ENCODE data around the gene ARL6IP1.
A peak's percentile ranks its signal among the peaks of the same experiment; 100 is the strongest.

Gene ARL6IP1

DNA sequence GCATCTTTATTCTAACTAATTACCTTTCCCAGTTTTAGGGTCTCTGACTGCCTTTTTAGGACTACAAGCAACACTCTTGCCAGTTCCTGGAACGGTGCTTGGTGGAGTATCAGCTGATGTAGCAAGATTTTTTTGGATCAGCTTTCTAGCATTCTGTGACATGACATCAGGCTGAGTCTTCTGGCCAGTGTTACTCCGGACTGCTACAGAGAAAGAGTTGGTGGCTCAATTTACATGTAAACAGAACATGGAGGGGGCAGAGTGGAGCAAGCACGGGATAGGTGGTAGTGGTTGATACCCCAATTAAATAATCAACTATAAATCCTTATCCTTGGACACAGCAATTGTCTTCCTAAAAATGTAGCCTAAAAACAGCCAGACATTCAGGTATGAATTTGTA is 10.6 kb upstream of the ARL6IP1 start:
- DNase-seq (ENCODE audit: low read depth): no peak
- TF ChIP-seq, protein P1, sequence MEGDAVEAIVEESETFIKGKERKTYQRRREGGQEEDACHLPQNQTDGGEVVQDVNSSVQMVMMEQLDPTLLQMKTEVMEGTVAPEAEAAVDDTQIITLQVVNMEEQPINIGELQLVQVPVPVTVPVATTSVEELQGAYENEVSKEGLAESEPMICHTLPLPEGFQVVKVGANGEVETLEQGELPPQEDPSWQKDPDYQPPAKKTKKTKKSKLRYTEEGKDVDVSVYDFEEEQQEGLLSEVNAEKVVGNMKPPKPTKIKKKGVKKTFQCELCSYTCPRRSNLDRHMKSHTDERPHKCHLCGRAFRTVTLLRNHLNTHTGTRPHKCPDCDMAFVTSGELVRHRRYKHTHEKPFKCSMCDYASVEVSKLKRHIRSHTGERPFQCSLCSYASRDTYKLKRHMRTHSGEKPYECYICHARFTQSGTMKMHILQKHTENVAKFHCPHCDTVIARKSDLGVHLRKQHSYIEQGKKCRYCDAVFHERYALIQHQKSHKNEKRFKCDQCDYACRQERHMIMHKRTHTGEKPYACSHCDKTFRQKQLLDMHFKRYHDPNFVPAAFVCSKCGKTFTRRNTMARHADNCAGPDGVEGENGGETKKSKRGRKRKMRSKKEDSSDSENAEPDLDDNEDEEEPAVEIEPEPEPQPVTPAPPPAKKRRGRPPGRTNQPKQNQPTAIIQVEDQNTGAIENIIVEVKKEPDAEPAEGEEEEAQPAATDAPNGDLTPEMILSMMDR (IDR thresholded peaks at IDR 0.05; ENCODE audit: insufficient read depth, low read depth, low read length, missing control alignments): no peak
- no peak overlapping the region for H3K4me3 ChIP-seq (ENCODE audit: low read length)

- no peak for DNase-seq (ENCODE audit: low read depth)
- TF ChIP-seq, protein P1 (IDR thresholded peaks at IDR 0.05; ENCODE audit: insufficient read depth, low read depth, low read length, missing control alignments): no peak
- H3K4me3 ChIP-seq (ENCODE audit: low read length): no peak overlapping the region
Observed at GRCh38 chr16:18809165-18809564, 7.8 kb upstream of the ARL6IP1 start.

- no peak for DNase-seq (ENCODE audit: low read depth)
- no peak overlapping the region for H3K4me3 ChIP-seq (ENCODE audit: low read length)
- TF ChIP-seq, protein P1 (IDR thresholded peaks at IDR 0.05; ENCODE audit: insufficient read depth, low read depth, low read length, missing control alignments): no peak
Observed at GRCh38 chr16:18805257-18805773, 4.0 kb upstream of the ARL6IP1 start.

DNA sequence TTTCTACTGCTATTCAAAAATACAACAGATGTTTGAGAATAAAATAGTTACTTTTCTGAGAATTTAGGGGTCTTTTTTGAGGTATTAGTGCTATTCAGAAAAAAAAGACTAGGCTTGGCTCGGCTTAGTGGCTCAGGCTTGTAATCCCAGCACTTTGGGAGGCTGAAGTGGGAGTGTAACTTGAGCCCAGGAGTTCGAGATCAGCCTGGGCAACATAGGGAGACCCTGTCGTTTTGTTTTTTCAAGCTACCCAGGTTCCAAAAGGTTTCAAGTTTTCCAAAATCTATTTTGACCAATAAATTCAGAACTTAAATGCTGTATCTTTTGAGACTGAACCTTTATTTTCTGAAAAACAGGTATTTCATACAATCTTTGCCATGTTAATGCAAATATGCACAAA is 3.2 kb upstream of the ARL6IP1 start:
- H3K4me3 ChIP-seq (ENCODE audit: low read length): no peak overlapping the region
- TF ChIP-seq, protein P1 (IDR thresholded peaks at IDR 0.05; ENCODE audit: insufficient read depth, low read depth, low read length, missing control alignments): no peak
- no peak for DNase-seq (ENCODE audit: low read depth)

- DNase-seq (ENCODE audit: low read depth): peak; percentile 41
- H3K4me3 ChIP-seq (ENCODE audit: low read length): no peak overlapping the region
- TF ChIP-seq, protein P1 (IDR thresholded peaks at IDR 0.05; ENCODE audit: insufficient read depth, low read depth, low read length, missing control alignments): no peak
Observed at GRCh38 chr16:18803569-18804462, 2.5 kb upstream of the ARL6IP1 start.

DNA sequence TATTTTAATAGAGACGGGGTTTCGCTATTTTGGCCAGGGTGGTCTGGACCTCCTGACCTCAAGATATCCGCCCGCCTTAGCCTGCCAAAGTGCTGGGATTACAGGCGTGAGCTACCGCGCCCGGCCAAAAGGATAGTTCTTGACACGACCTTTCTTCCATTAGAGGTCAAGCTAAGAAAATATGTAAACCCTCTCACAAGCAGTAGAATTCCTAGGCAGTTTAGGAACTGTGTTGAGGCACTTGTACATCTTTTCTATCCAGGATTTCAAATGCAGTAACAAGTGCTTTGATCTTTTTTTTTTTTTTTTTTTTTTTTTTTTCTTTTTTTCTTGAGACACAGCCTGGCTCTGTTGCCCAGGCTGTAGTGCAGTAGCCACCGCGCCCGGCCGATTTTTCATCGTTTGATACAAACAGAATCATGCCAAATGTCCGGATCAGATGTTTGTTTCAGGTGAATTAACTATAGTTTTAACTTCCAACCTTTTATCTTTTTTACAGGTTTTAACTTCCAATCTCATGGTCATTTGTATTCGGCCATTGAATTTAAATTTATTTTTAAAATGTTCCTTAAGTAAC is 1.5 kb upstream of the ARL6IP1 start:
- H3K4me3 ChIP-seq (ENCODE audit: low read length): no peak overlapping the region
- TF ChIP-seq, protein P1 (IDR thresholded peaks at IDR 0.05; ENCODE audit: insufficient read depth, low read depth, low read length, missing control alignments): no peak
- no peak for DNase-seq (ENCODE audit: low read depth)
